ENCODE measurements around the gene CREBBP.

DNA sequence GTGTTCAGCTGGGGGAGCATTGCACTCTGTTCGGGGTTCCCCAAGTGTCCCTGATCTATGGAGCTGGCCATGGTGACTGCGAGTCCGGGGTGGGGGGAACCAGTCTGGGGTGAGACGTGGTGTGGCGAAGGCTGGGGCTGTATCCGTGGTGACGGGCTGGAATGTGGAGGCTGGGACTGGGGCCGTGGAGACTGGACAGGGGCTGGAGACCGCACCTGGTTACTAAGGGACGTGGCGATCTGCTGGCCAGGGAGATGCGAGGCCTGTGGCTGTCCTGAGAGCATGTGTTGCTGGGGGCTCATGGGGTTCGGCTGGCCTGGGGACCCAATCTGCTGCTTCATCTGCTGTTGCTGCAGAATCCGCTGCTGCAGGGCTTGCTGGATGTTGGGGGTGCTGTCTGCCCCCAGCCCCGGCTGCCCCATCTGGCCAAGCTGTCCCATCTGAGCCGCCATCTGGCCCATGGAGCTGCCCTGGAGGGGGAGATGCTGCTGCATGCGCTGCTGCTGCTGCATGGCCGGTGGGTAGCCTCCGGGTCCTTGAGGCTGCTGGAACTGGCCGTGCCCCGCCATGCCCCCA, 152.6 kb downstream of the CREBBP start:
- TF ChIP-seq, protein P1, sequence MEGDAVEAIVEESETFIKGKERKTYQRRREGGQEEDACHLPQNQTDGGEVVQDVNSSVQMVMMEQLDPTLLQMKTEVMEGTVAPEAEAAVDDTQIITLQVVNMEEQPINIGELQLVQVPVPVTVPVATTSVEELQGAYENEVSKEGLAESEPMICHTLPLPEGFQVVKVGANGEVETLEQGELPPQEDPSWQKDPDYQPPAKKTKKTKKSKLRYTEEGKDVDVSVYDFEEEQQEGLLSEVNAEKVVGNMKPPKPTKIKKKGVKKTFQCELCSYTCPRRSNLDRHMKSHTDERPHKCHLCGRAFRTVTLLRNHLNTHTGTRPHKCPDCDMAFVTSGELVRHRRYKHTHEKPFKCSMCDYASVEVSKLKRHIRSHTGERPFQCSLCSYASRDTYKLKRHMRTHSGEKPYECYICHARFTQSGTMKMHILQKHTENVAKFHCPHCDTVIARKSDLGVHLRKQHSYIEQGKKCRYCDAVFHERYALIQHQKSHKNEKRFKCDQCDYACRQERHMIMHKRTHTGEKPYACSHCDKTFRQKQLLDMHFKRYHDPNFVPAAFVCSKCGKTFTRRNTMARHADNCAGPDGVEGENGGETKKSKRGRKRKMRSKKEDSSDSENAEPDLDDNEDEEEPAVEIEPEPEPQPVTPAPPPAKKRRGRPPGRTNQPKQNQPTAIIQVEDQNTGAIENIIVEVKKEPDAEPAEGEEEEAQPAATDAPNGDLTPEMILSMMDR (IDR thresholded peaks at IDR 0.05), result no peak
- no peak for TF ChIP-seq POLR2AphosphoS5 (IDR thresholded peaks at IDR 0.05)
- TF ChIP-seq EP300 (IDR thresholded peaks at IDR 0.05), result no peak

Data from suprapubic skin (tissue), 4 donors.